HCT116 (cell line): Measurements from ENCODE around the gene WDR62. TPM values are rescaled to one million over a fixed set of nuclear protein-coding genes. Genes with fewer than 3 reads are reported as not detected.

Experiments used
- ATAC-seq: fragments of 200-7000 bp; cut with Tn5 transposase; 2 replicates; pipeline ENCODE4 v1.9.1; 2020; ENCODE audit warnings: mild to moderate bottlenecking, moderate library complexity
- BruUV-seq: library from RNA; stranded (reverse); fragments of 400-500 nt; replicated peaks from 2 replicates; lab custom pipeline; 2021; lab: Mats Ljungman, UMichigan
- CTCF ChIA-PET: fragments of 300-600 bp; sonication (Branson Sonifier 250); formaldehyde crosslinking; loops from one replicate; lab custom pipeline; 2021; ENCODE audit warnings: antibody characterized with exemption; lab: Charles Lee
- POLR2A ChIA-PET: fragments of 300-600, 350-600 bp; sonication (Branson Sonifier 250); formaldehyde crosslinking; loops from one replicate; lab custom pipeline; 2021; ENCODE audit warnings: antibody characterized with exemption; lab: Charles Lee
- RAD21 ChIA-PET, 2 experiments: fragments of 300-600 bp; sonication (Branson Sonifier 250); formaldehyde crosslinking; loops; one replicate each; lab custom pipeline; 2023; ENCODE audit warnings: low total read pairs in 2 of 2; ENCODE audit not compliant: uncharacterized antibody in 2 of 2, unreplicated experiment in 2 of 2, low non-redundant PET in 1 of 2; lab: Charles Lee
- DNase-seq: peaks from one replicate; pipeline ENCODE4 v3.0.0-alpha.2; 2010; ENCODE audit warnings: low read depth, low spot score
- H2AFZ ChIP-seq: fragments of 200-600 bp; shearing (Covaris generic), sonication (generic); 2 replicates; pipeline ENCODE4 v1.6.1; 2017; ENCODE audit warnings: low read depth, mixed run types, mixed read lengths, antibody characterized with exemption, low read length; ENCODE audit not compliant: poor library complexity, severe bottlenecking
- H3K27ac ChIP-seq: 2 replicates; pipeline ENCODE4 v1.5.1; 2012; ENCODE audit warnings: low read depth, low read length
- H3K27me3 ChIP-seq: fragments of 200-600 bp; sonication (generic); 2 replicates; pipeline ENCODE4 v1.6.1; 2016; ENCODE audit warnings: mixed run types, low read length, mixed read lengths; ENCODE audit not compliant: insufficient read depth
- H3K36me3 ChIP-seq, 2 experiments: fragments of 200-500 bp in 1 of 2; fragments of 200-600 bp in 1 of 2; sonication (Bioruptor generic) in 1 of 2; sonication (generic) in 1 of 2; 2 replicates each; pipeline versions ENCODE4 v1.5.1 to v1.6.1; 2014 to 2016; ENCODE audit warnings: low read length in 2 of 2, inconsistent platforms in 1 of 2, mixed read lengths in 1 of 2, mixed run types in 1 of 2; ENCODE audit not compliant: insufficient read depth in 2 of 2, control insufficient read depth in 1 of 2
- H3K4me1 ChIP-seq, 2 experiments: fragments of 200-600 bp in 1 of 2; sonication (generic) in 1 of 2; 2 replicates each; pipeline versions ENCODE4 v1.5.1 to v1.6.1; 2012 to 2017; ENCODE audit warnings: low read length in 2 of 2, inconsistent platforms in 1 of 2, mild to moderate bottlenecking in 1 of 2, mixed read lengths in 1 of 2, mixed run types in 1 of 2, moderate library complexity in 1 of 2; ENCODE audit not compliant: insufficient read depth in 2 of 2, control insufficient read depth in 1 of 2
- H3K4me2 ChIP-seq: fragments of 200-600 bp; sonication (generic); 2 replicates; pipeline ENCODE4 v1.6.1; 2017; ENCODE audit warnings: mixed run types, low read length, mixed read lengths
- H3K4me3 ChIP-seq, 2 experiments: fragments of 200-600 bp in 1 of 2; sonication (generic) in 1 of 2; replicated peaks in 1 of 2; 2 replicates each; pipeline ENCODE4 v1.5.1; 2011 to 2016; ENCODE audit warnings: low read length in 2 of 2, control low read depth in 1 of 2, low read depth in 1 of 2, mild to moderate bottlenecking in 1 of 2, mixed read lengths in 1 of 2, mixed run types in 1 of 2
- H3K79me2 ChIP-seq: fragments of 200-600 bp; sonication (generic); 2 replicates; pipeline ENCODE4 v1.6.1; 2017; ENCODE audit warnings: mild to moderate bottlenecking, mixed run types, low read length, moderate library complexity, mixed read lengths; ENCODE audit not compliant: insufficient read depth
- H3K9ac ChIP-seq: fragments of 200-600 bp; sonication (generic); 2 replicates; pipeline ENCODE4 v1.6.1; 2016; ENCODE audit warnings: low read length, mixed read lengths
- H3K9me2 ChIP-seq: fragments of 200-600 bp; sonication (generic), shearing (Covaris generic); 2 replicates; pipeline ENCODE4 v1.6.1; 2017; ENCODE audit warnings: mixed run types, mild to moderate bottlenecking, moderate library complexity; ENCODE audit not compliant: insufficient read depth
- H3K9me3 ChIP-seq, 2 experiments: fragments of 200-500 bp in 1 of 2; fragments of 200-600 bp in 1 of 2; sonication (Bioruptor generic) in 1 of 2; sonication (generic) in 1 of 2; 2 replicates each; pipeline ENCODE4 v1.6.1; 2014 to 2017; ENCODE audit warnings: low read length in 2 of 2, mixed read lengths in 2 of 2, inconsistent platforms in 1 of 2, low read depth in 1 of 2, mild to moderate bottlenecking in 1 of 2, mixed run types in 1 of 2, moderate library complexity in 1 of 2; ENCODE audit not compliant: control insufficient read depth in 1 of 2, insufficient read depth in 1 of 2
- H4K20me1 ChIP-seq: fragments of 200-600 bp; sonication (generic), shearing (Covaris generic); 2 replicates; pipeline ENCODE4 v1.6.1; 2017; ENCODE audit warnings: mixed run types, mild to moderate bottlenecking, moderate library complexity; ENCODE audit not compliant: insufficient read depth
- CBX3 ChIP-seq: IDR thresholded peaks from 2 replicates; pipeline ENCODE4 v1.6.1; 2012; ENCODE audit warnings: low read depth
- CEBPB ChIP-seq: IDR thresholded peaks from 2 replicates; pipeline ENCODE4 v1.6.1; 2012; ENCODE audit warnings: low read depth
- EGR1 ChIP-seq: IDR thresholded peaks from 2 replicates; pipeline ENCODE4 v1.6.1; 2012; ENCODE audit warnings: low read depth
- ELF1 ChIP-seq: IDR thresholded peaks from 2 replicates; pipeline ENCODE4 v1.6.1; 2012; ENCODE audit warnings: low read depth, borderline replicate concordance
- EZH2phosphoT487 ChIP-seq: fragments of 200-600 bp; IDR thresholded peaks from 2 replicates; pipeline ENCODE4 v1.6.1; 2018; ENCODE audit warnings: antibody characterized with exemption, borderline replicate concordance
- FOSL1 ChIP-seq: IDR thresholded peaks from 2 replicates; pipeline ENCODE4 v1.6.1; 2012; ENCODE audit warnings: low read depth
- POLR2A ChIP-seq: IDR thresholded peaks from 2 replicates; pipeline ENCODE4 v1.7.0; 2011; ENCODE audit warnings: borderline replicate concordance; ENCODE audit not compliant: insufficient read depth, insufficient read length; ENCODE audit errors: extremely low read depth
- POLR2AphosphoS5 ChIP-seq: IDR thresholded peaks from 2 replicates; pipeline ENCODE4 v1.6.1; 2011; ENCODE audit warnings: mild to moderate bottlenecking, low read depth, low read length, moderate library complexity
- RAD21 ChIP-seq: IDR thresholded peaks from 2 replicates; pipeline ENCODE4 v1.6.1; 2012; ENCODE audit warnings: low read depth, mild to moderate bottlenecking
- SRF ChIP-seq: IDR thresholded peaks from 2 replicates; pipeline ENCODE4 v1.6.1; 2012; ENCODE audit warnings: low read depth
- TCF7L2 ChIP-seq: IDR thresholded peaks from 2 replicates; pipeline ENCODE4 v1.7.0; 2011; ENCODE audit warnings: borderline replicate concordance, inconsistent platforms; ENCODE audit not compliant: insufficient read depth, insufficient read length; ENCODE audit errors: extremely low read depth
- YY1 ChIP-seq: IDR thresholded peaks from 2 replicates; pipeline ENCODE4 v1.6.1; 2011; ENCODE audit warnings: low read length, low read depth, moderate library complexity, mild to moderate bottlenecking; ENCODE audit not compliant: insufficient replicate concordance; ENCODE audit errors: extremely low read depth
- ZFX ChIP-seq: fragments of 450-650 bp; IDR thresholded peaks from 2 replicates; pipeline ENCODE4 v1.6.1; 2017
- intact Hi-C: fragments of 100-400 bp; cut with micrococcal nuclease; formaldehyde crosslinking; loops from 2 replicates; pipeline ENCODE4 v1.10.0; 2022
- total RNA-seq: library from RNA; stranded (reverse); gene quantifications from one replicate; pipeline ENCODE4 v1.2.1, GENCODE V29; 2021; ENCODE audit not compliant: unreplicated experiment
- TF ChIP-seq, protein P1 (sequence below): IDR thresholded peaks from 2 replicates; pipeline ENCODE4 v1.6.1; 2011; ENCODE audit warnings: mild to moderate bottlenecking, low read length, moderate library complexity; ENCODE audit not compliant: insufficient replicate concordance; ENCODE audit errors: extremely low read depth
- TF ChIP-seq, protein P2 (sequence below), 3 experiments: fragments of 200-600 bp in 1 of 3; sonication (generic) in 1 of 3; IDR thresholded peaks in 2 of 3; conservative IDR thresholded peaks in 1 of 3; 2 replicates each; pipeline ENCODE4 v1.5.1; 2012 to 2017; ENCODE audit warnings: low read depth in 2 of 3, low read length in 2 of 3, antibody characterized with exemption in 1 of 3, borderline replicate concordance in 1 of 3, control low read depth in 1 of 3, mild to moderate bottlenecking in 1 of 3, mixed read lengths in 1 of 3, mixed run types in 1 of 3, moderate library complexity in 1 of 3; ENCODE audit not compliant: insufficient read depth in 1 of 3
- TF ChIP-seq, protein P3 (sequence below): IDR thresholded peaks from 2 replicates; pipeline ENCODE4 v1.6.1; 2012
- TF ChIP-seq, protein P4 (sequence below): IDR thresholded peaks from 2 replicates; pipeline ENCODE4 v1.6.1; 2012

WDR62 gene
- total RNA-seq, 1 experiment from 2014 or later: 17.0 TPM

DNA sequence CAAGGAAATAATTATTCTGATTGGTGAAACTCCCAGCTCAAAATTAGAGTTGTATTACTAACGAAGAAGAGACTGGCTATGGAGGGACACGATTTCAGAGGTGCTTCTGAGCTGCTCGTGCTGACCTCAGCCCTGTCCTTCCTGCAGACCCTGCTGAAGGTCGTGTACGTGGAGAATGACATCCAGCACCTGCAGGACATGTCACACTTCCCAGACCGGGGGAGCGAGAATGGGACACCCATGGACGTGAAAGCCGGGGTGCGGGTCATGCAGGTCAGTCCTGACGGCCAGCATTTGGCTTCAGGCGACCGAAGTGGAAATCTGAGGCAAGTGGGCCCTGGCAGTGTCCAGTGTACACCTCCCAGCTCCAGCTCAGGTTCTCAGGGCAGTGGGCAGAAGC, 28.2 kb downstream of the WDR62 start:
- CTCF ChIA-PET: no interaction called here
- H3K9me3 ChIP-seq: no peaks in the 10 kb centered on the region
- no peaks in the 10 kb centered on the region for H3K79me2 ChIP-seq
- H3K9ac ChIP-seq: no peak overlapping the region
- no peaks in the 10 kb centered on the region for H4K20me1 ChIP-seq
- peaks cover 22 to 50% of the 10 kb centered on the region in 2 experiments for H3K36me3 ChIP-seq
- H3K4me2 ChIP-seq: no peak overlapping the region
- H3K27ac ChIP-seq: no peak overlapping the region
- intact Hi-C loops: no loop called here
- RAD21 ChIA-PET: no interaction called here
- no peaks in the 10 kb centered on the region for H3K9me2 ChIP-seq
- H2AFZ ChIP-seq: no peak overlapping the region
- TF ChIP-seq, protein P1, sequence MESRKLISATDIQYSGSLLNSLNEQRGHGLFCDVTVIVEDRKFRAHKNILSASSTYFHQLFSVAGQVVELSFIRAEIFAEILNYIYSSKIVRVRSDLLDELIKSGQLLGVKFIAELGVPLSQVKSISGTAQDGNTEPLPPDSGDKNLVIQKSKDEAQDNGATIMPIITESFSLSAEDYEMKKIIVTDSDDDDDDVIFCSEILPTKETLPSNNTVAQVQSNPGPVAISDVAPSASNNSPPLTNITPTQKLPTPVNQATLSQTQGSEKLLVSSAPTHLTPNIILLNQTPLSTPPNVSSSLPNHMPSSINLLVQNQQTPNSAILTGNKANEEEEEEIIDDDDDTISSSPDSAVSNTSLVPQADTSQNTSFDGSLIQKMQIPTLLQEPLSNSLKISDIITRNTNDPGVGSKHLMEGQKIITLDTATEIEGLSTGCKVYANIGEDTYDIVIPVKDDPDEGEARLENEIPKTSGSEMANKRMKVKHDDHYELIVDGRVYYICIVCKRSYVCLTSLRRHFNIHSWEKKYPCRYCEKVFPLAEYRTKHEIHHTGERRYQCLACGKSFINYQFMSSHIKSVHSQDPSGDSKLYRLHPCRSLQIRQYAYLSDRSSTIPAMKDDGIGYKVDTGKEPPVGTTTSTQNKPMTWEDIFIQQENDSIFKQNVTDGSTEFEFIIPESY: no peak
- TF ChIP-seq YY1: no peak
- TF ChIP-seq, protein P2, sequence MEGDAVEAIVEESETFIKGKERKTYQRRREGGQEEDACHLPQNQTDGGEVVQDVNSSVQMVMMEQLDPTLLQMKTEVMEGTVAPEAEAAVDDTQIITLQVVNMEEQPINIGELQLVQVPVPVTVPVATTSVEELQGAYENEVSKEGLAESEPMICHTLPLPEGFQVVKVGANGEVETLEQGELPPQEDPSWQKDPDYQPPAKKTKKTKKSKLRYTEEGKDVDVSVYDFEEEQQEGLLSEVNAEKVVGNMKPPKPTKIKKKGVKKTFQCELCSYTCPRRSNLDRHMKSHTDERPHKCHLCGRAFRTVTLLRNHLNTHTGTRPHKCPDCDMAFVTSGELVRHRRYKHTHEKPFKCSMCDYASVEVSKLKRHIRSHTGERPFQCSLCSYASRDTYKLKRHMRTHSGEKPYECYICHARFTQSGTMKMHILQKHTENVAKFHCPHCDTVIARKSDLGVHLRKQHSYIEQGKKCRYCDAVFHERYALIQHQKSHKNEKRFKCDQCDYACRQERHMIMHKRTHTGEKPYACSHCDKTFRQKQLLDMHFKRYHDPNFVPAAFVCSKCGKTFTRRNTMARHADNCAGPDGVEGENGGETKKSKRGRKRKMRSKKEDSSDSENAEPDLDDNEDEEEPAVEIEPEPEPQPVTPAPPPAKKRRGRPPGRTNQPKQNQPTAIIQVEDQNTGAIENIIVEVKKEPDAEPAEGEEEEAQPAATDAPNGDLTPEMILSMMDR (IDR thresholded peaks at IDR 0.05 in 2 of 3, conservative IDR thresholded peaks at IDR 0.05 in 1 of 3; ENCODE audit: borderline replicate concordance in 1 of 3, insufficient read depth in 1 of 3, low read depth in 2 of 3, low read length in 2 of 3): no peak
- TF ChIP-seq POLR2A: no peak
- no peak for TF ChIP-seq ELF1
- no peak for TF ChIP-seq CEBPB
- TF ChIP-seq POLR2AphosphoS5: no peak
- TF ChIP-seq EGR1: no peak
- TF ChIP-seq, protein P3, sequence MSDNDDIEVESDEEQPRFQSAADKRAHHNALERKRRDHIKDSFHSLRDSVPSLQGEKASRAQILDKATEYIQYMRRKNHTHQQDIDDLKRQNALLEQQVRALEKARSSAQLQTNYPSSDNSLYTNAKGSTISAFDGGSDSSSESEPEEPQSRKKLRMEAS: no peak
- no peak for TF ChIP-seq FOSL1
- no peak for TF ChIP-seq TCF7L2
- no peak for TF ChIP-seq SRF
- TF ChIP-seq EZH2phosphoT487: no peak
- no peak for TF ChIP-seq CBX3
- TF ChIP-seq, protein P4, sequence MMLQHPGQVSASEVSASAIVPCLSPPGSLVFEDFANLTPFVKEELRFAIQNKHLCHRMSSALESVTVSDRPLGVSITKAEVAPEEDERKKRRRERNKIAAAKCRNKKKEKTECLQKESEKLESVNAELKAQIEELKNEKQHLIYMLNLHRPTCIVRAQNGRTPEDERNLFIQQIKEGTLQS: no peak
- TF ChIP-seq RAD21: no peak
- no peak for TF ChIP-seq ZFX
- H3K4me3 ChIP-seq: no peak overlapping the region
- ATAC-seq: no peak
- POLR2A ChIA-PET: no interaction called here
- no peaks in the 10 kb centered on the region for H3K27me3 ChIP-seq
- H3K4me1 ChIP-seq: no peaks in the 10 kb centered on the region
- no TSS peak for BruUV-seq
- DNase-seq: no peak
